SKM-1 (cell line): ENCODE data around the gene SUGCT.

Experiments
- DNase-seq: peaks from one replicate; lab custom pipeline; 2025; ENCODE audit not compliant: unreplicated experiment; lab: John Stamatoyannopoulos, UW

The SUGCT gene

GRCh38 chr7:40706829-40707228 lies 572.0 kb downstream of the SUGCT start:
- no peak for DNase-seq

- DNase-seq: no peak
Measured at GRCh38 chr7:40709062-40709964, 574.5 kb downstream of the SUGCT start.

GRCh38 chr7:40711706-40712105 lies 576.9 kb downstream of the SUGCT start:
- no peak for DNase-seq

- DNase-seq: no peak
Measured at GRCh38 chr7:40714363-40715052, 579.7 kb downstream of the SUGCT start.

DNA sequence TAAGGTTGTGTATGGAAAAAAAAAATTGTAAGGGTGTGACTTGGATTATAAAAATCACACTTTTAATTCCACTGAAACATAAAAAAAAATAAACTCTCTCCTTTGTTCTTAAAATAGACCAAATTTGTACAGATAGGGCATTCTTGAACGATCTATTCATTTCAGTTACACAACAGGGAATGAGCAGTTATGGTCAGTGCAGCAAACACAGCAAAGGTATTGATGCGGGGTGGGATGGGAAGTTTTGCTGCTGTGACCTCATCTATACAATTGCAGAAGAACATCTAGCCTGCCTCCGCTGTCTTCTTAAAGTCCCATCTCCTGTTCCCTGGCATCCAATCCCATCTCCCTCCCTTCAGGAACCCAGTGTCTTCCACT lies 580.2 kb downstream of the SUGCT start:
- DNase-seq: no peak

DNA sequence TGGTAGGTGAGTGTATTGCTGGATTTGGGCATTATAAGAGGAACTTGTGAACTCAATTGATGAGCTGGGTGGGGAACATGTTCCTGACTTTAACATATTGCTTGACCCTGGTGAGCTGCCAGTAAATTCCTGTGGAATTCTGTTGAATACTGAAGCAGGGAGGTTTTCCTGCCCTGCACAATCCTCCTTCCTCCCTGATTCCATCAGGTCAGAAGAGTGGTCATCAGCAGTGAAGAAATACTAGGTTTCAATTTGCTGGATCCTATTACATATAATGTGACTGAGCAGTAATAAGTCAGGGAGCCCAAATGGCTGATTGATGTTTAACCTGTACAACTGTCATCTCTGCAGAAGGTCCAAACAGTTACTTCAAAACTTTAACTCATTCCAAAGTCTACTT lies 581.2 kb downstream of the SUGCT start:
- DNase-seq: no peak

- DNase-seq: no peak
Measured at GRCh38 chr7:40717242-40717641, 582.4 kb downstream of the SUGCT start.

GRCh38 chr7:40720416-40720815 lies 585.6 kb downstream of the SUGCT start:
- no peak for DNase-seq

GRCh38 chr7:40721342-40721949 lies 586.6 kb downstream of the SUGCT start:
- no peak for DNase-seq

DNA sequence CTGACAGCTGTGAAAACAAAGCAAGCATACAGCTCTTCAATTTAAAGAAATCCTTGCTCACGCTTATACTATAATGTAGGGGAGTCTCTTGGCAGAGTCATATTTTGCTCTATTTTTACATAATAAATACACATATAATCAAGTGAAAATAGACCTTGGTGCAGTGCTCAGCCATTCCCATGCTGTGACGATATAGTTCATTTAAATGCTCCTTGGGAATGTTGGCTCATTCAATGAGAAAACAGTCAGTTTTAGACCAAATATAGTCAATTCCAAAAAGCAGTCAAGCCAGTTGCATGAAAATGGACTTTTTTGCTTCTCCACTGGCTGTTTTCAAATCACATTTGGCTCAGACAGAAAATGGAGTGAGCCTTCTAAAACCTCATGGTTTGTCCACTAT lies 587.4 kb downstream of the SUGCT start:
- no peak for DNase-seq

DNA sequence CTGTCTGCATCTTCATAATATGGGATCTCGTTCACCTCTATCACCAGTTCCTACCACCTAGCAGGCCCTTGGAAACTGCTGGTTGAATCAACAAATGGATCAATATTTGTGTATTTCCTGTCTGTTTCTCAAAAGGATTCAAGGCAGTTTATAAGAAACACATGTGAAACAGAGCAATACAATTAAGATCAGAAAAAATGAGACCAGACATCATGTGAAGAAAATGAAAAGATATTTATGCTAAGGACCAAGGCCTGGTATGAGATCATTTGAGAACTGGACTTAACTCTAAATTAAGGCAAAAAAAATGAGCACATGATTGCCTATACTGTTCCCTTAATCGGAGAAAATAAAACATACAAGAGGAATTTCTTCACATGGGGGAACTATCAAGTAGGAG lies 589.0 kb downstream of the SUGCT start:
- no peak for DNase-seq

DNA sequence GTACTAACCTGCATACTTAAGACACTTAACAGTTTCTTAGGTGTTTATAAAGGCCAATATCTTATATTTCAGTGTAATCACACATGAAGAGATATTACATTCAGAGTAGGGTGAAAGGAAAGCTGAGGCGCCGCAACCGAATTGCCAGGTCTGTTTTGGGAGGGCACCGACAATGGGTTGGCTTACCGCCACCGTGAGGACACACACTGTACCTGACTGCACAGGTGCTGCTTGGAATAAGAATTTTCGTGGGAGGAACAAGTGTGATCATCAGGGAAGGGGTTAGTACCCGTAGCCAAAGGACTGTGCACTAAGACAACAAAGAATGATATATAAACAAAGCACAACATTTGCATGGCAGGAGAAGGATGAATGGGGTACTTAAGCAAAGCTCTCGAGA lies 591.8 kb downstream of the SUGCT start:
- no peak for DNase-seq

GRCh38 chr7:40733114-40733513 lies 598.3 kb downstream of the SUGCT start:
- DNase-seq: no peak

DNA sequence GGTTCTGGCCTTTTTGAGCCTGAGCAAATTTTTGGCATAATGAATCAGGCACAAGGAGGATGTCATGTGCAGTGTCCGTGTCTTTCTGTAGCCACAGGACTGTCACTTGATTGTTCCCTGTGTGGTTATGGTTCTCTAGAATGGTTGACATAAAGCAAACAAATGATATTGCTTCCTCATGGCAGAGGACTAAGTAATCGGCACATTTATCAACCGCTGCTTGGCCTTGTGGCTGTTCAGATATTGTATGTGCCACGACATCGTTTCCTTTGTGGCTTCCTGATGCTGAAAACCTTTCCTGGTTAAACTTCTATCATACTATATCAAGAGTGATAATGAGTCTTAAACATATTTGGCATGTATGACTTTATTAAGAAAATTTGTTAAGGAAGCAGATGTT lies 598.8 kb downstream of the SUGCT start:
- DNase-seq: no peak

- no peak for DNase-seq
Measured at GRCh38 chr7:40739257-40739656, 604.5 kb downstream of the SUGCT start.

DNA sequence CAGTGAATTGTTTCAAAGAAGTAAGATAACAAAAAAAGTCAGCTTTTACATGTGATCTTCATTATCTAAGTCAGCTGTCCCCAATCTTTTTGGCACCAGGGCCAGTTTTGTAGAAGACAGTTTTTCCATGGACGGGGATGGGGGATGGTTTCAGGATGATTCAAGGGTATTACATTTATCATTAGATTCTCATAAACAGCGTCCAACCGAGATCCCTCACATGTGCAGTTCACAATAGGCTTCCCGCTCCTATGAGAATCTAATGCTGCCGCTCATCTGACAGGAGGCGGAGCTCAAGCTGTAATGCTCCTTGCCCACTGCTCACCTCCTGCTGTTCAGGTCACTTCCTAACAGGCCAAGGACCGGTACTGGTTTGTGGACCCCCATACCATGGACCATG lies 607.5 kb downstream of the SUGCT start:
- DNase-seq: no peak

DNA sequence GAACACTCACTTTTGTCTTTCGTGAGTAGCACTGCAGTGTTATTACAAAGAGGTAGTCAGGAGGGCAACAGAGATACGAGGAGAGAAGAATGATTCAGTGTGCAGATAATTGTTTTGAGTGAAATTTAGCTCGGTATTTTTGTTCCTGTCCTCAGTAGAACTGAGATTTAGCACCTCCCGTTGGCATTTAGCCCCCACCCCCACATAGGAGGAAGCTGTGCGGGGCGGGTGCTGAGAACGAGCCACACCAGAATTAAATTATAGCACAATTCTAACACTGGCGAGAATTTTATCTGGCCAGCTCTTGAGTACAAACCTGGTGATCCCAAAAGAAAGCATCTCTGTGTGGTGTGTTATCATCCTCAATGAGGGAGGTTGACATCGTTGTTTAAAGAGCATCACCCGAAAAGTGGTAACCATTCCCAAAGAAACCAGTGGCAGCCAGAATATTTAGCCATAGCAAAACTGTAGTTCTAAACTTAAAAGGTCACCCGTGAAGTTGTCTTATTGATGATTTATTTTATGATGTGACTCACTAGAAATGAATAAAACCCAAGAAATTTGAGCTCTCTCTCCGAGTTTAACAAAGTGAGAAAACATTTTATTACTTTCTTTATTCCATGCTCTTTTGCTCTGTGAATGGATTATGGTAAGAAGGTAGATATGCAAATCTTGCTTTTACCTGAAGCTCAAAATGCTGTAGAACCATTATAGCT lies 612.2 kb downstream of the SUGCT start:
- DNase-seq: no peak

GRCh38 chr7:40747856-40748255 lies 613.1 kb downstream of the SUGCT start:
- DNase-seq: no peak

- no peak for DNase-seq
Measured at GRCh38 chr7:40749877-40750276, 615.1 kb downstream of the SUGCT start.

DNA sequence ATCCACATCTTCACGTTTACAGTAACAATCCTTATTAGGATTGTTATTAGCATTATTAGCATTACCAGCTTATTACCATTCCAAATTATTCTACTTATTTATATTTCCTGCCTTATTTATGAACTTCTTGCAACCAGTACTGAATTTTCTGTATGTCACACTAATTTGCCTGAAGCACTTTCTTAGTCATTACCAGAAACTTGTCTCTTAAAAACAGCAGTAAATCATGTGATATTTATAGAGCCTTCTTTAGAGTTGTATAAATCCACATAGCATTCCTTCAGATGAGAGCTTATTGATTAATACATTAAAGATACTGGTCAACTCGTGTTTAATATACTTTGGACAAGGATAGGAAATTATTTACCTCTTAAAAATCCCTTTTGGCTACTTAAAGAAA lies 618.6 kb downstream of the SUGCT start:
- DNase-seq: no peak

DNA sequence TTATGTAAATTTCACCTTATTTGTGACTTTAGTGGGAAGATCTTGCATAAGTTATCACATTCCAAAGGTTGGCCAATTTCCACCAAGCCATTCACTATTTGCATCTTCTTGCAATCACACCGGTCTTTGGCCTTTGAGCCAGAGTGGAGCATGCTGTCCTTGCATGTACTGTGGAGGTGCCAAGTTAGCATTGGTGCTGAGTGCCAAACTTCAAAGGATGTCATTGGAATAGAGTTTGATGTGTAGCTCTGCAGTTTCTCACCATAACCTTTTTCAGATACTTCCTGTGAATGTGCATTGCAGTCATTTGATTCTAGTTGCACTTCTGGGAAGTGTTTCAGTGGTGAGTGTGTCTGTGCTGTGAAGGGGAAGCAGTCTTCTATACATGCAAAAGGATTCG lies 620.6 kb downstream of the SUGCT start:
- DNase-seq: no peak
